Activated CD8-positive, alpha-beta memory T cell treated with anti-CD3 and anti-CD28 coated beads, Interleukin-2, amount 10 ng/mL, durations not matched to agents 7 days and 5 days (primary cell): ENCODE measurements around the gene NUDT6. TPM values are rescaled to one million over a fixed set of nuclear protein-coding genes. Genes with fewer than 3 reads are reported as not detected.

ENCODE experiments used
- ATAC-seq: fragments of 150-1000 bp; cut with Tn5 transposase; one replicate; pipeline ENCODE4 v1.10.0; 2021; ENCODE audit warnings: moderate library complexity
- CTCF ChIA-PET: fragments of 350-600 bp; sonication (Branson Sonifier 250); formaldehyde crosslinking; loops from one replicate; lab custom pipeline; 2021; ENCODE audit warnings: antibody characterized with exemption; lab: Charles Lee
- DNase-seq: peaks from one replicate; pipeline ENCODE4 v3.0.0-alpha.2; 2020
- H3K27ac Mint-ChIP-seq: one replicate; pipeline ENCODE4 v1.8.0; 2021; ENCODE audit warnings: mild to moderate bottlenecking, mixed read lengths
- H3K27me3 Mint-ChIP-seq: one replicate; pipeline ENCODE4 v1.8.0; 2021; ENCODE audit warnings: mixed read lengths
- H3K36me3 Mint-ChIP-seq: one replicate; pipeline ENCODE4 v1.8.0; 2021; ENCODE audit warnings: mild to moderate bottlenecking, mixed read lengths
- H3K4me1 Mint-ChIP-seq: one replicate; pipeline ENCODE4 v1.8.0; 2021; ENCODE audit warnings: mixed read lengths
- H3K4me3 Mint-ChIP-seq: one replicate; pipeline ENCODE4 v1.8.0; 2021; ENCODE audit warnings: mild to moderate bottlenecking, moderate library complexity, mixed read lengths
- H3K9me3 Mint-ChIP-seq: one replicate; pipeline ENCODE4 v1.8.0; 2022; ENCODE audit warnings: low read depth, mixed read lengths
- total RNA-seq, 2 experiments: library from RNA; stranded (reverse); gene quantifications; one replicate each; pipeline ENCODE4 v1.2.3, GENCODE V29; 2021

The NUDT6 gene, protein sequence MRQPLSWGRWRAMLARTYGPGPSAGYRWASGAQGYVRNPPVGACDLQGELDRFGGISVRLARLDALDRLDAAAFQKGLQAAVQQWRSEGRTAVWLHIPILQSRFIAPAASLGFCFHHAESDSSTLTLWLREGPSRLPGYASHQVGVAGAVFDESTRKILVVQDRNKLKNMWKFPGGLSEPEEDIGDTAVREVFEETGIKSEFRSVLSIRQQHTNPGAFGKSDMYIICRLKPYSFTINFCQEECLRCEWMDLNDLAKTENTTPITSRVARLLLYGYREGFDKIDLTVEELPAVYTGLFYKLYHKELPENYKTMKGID
- 10 to 100 TPM; 14.7 to 15.6 TPM for total RNA-seq

GRCh38 chr4:122921971-122922876 lies at the start of gene NUDT6:
NUDT6 (minus strand) TSS chr4:122922597; CDS start chr4:122922572, 25 bp downstream.
- CTCF ChIA-PET = interaction anchor here (0.8 to 4.2 kb wide), 8 partner anchors 8 to 190 kb away, joined by 3 to 19 read pairs (median 4); partner anchors contain the start of gene BBS12
- H3K9me3 Mint-ChIP-seq = no peaks in the 10 kb centered on the region
- H3K4me1 Mint-ChIP-seq = peaks cover 16% of the 10 kb centered on the region
- DNase-seq = peak; percentile 68
- H3K27me3 Mint-ChIP-seq = no peaks in the 10 kb centered on the region
- peaks cover 3% of the 10 kb centered on the region for H3K36me3 Mint-ChIP-seq
- H3K4me3 Mint-ChIP-seq = no peak within 1 kb of the TSS
- ATAC-seq = peak; percentile 50
- H3K27ac Mint-ChIP-seq = peak within 1 kb of the TSS; percentile 99

DNA sequence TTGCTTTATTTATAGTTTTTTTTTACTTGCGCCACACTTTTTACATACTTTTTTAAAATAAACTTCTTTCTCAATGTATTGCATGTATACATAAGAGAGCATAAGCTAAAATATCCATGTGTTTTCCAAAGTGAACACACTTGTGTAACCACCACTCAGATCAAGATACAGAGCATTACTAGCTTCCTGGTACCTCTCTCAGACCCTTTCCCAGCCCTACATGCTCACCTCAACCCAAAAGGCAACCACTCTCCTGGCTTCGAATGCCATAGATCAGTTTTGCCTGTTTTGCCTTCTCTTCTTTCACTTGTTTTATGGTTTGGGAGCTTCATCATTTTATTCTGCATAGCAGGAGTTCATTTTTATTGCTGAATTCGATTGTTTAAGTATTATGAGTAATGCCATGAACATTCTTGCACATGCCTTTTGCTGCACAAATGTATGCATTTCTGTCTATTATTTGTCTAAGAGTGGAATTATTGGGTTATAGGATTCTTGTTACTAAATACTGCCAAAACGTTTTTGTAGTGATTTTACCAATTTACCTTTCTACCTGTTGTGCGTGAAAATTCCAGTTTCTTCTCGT lies 45.9 kb upstream of the NUDT6 start:
- no peak for DNase-seq
- H3K36me3 Mint-ChIP-seq = peaks cover 19% of the 10 kb centered on the region
- CTCF ChIA-PET = no interaction called here
- no peak overlapping the region for H3K27ac Mint-ChIP-seq
- ATAC-seq = no peak
- no peaks in the 10 kb centered on the region for H3K27me3 Mint-ChIP-seq
- no peaks in the 10 kb centered on the region for H3K9me3 Mint-ChIP-seq
- no peak overlapping the region for H3K4me3 Mint-ChIP-seq
- peaks cover 2% of the 10 kb centered on the region for H3K4me1 Mint-ChIP-seq

GRCh38 chr4:122967231-122967630 lies 44.8 kb upstream of the NUDT6 start:
- Mint-ChIP-seq H3K4me1 (peaks cover 9% of the 10 kb centered on the region), H3K9me3 (no peaks in the 10 kb centered on the region), H3K36me3 (peaks cover 25% of the 10 kb centered on the region), H3K4me3 (no peak overlapping the region), H3K27ac (no peak overlapping the region), H3K27me3 (no peaks in the 10 kb centered on the region)
- no peak for ATAC-seq
- CTCF ChIA-PET = no interaction called here
- DNase-seq = no peak

DNA sequence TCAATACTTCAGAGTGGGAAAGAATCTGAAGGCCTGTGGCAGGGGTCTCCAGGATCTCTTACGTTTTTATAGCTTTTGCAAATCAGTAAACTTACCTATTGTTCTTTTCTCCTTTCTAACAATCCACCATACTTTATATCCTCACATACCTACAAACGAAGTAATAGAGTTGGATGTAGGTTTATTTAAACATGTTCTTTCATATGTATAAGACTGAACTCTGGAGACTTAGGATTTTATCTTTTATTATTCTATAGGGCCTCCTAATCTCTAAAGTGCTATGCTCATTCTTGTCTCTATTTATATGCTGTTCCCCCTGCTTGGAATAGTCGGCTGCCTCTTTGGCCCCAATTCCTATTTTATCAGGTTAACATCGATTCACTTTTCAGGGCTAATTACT lies 43.8 kb upstream of the NUDT6 start:
- Mint-ChIP-seq H3K4me1 (peaks cover 9% of the 10 kb centered on the region), H3K4me3 (no peak overlapping the region), H3K27me3 (no peaks in the 10 kb centered on the region), H3K36me3 (peaks cover 27% of the 10 kb centered on the region), H3K9me3 (no peaks in the 10 kb centered on the region), H3K27ac (no peak overlapping the region)
- CTCF ChIA-PET = no interaction called here
- ATAC-seq (no peak), DNase-seq (no peak)

DNA sequence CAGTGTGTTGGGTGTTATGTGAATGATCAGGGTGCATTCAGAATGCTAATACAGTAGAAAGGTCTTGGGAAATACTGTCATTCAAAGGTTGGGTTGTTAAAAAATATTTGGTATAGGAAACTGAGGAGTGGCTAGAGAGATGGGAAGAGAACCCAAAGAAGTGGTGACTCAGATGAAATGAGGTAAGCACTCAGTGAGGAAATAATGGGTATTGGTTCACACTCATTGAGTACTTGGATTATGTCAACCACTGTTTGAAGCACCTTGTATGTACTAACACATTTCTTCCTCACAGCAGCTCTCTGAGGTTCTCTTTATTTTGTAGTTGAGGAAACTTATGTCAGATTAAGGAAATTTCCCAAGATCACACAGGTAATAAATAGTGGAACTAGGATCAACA lies 40.8 kb upstream of the NUDT6 start:
- no peaks in the 10 kb centered on the region for H3K27me3 Mint-ChIP-seq
- peak; percentile 23 for ATAC-seq
- CTCF ChIA-PET = no interaction called here
- H3K9me3 Mint-ChIP-seq = no peaks in the 10 kb centered on the region
- peaks cover 9% of the 10 kb centered on the region for H3K4me1 Mint-ChIP-seq
- no peak overlapping the region for H3K27ac Mint-ChIP-seq
- no peak for DNase-seq
- no peak overlapping the region for H3K4me3 Mint-ChIP-seq
- H3K36me3 Mint-ChIP-seq = peaks cover 29% of the 10 kb centered on the region

DNA sequence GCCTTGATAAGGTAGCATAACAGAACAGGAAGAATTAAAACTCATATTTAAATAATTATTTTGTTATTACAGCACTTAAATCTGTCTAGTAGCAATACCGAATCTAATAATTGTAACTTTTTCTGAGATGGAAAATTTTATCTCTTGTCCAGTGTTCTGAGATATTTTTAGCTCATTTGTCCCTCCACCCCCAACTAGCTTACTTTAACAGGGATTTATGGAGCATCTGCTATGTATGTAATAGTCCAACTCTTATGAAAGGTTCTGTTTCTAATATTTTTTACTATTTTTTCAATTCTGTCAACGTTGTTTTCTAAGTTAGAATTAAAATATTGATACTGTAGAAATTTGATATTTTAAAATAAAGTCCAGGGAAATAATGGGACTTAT lies 38.2 kb upstream of the NUDT6 start:
- Mint-ChIP-seq H3K4me1 (peaks cover 9% of the 10 kb centered on the region), H3K27ac (no peak overlapping the region), H3K36me3 (peaks cover 25% of the 10 kb centered on the region), H3K4me3 (no peak overlapping the region), H3K9me3 (no peaks in the 10 kb centered on the region), H3K27me3 (no peaks in the 10 kb centered on the region)
- ATAC-seq (no peak), DNase-seq (no peak)
- CTCF ChIA-PET = no interaction called here

GRCh38 chr4:122959981-122960610 lies 37.7 kb upstream of the NUDT6 start:
- Mint-ChIP-seq H3K27ac (no peak overlapping the region), H3K27me3 (no peaks in the 10 kb centered on the region), H3K36me3 (peaks cover 23% of the 10 kb centered on the region), H3K4me3 (no peak overlapping the region), H3K4me1 (peaks cover 9% of the 10 kb centered on the region), H3K9me3 (no peaks in the 10 kb centered on the region)
- ATAC-seq = no peak
- DNase-seq = no peak
- CTCF ChIA-PET = no interaction called here

DNA sequence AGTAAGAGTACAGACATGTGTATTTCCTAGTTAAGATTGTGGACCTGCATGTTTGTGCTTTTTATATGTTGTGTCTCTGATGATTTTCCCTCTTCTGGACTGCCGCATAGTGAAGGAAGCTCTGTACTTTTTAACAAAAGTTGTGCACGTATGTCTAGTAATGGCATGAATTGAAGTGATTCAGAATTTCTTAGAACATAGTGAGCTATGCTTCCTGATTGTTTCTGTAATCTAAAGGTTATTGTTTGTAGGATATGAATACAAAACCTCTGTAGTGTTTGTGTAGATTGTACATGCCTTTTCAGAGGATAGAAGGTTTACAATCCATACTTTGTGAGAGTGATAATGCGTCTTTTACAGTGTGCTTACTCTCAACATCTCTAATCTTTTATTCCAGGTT lies 37.0 kb upstream of the NUDT6 start:
- no peaks in the 10 kb centered on the region for H3K27me3 Mint-ChIP-seq
- no peak overlapping the region for H3K4me3 Mint-ChIP-seq
- H3K9me3 Mint-ChIP-seq = no peaks in the 10 kb centered on the region
- ATAC-seq (no peak), DNase-seq (no peak)
- no peak overlapping the region for H3K27ac Mint-ChIP-seq
- H3K4me1 Mint-ChIP-seq = peaks cover 9% of the 10 kb centered on the region
- H3K36me3 Mint-ChIP-seq = peaks cover 25% of the 10 kb centered on the region
- CTCF ChIA-PET = no interaction called here

GRCh38 chr4:122958505-122958904 lies 36.1 kb upstream of the NUDT6 start:
- CTCF ChIA-PET = no interaction called here
- H3K27ac Mint-ChIP-seq = no peak overlapping the region
- DNase-seq = no peak
- H3K27me3 Mint-ChIP-seq = no peaks in the 10 kb centered on the region
- H3K9me3 Mint-ChIP-seq = no peaks in the 10 kb centered on the region
- H3K4me3 Mint-ChIP-seq = no peak overlapping the region
- ATAC-seq = no peak
- H3K4me1 Mint-ChIP-seq = peaks cover 9% of the 10 kb centered on the region
- peaks cover 23% of the 10 kb centered on the region for H3K36me3 Mint-ChIP-seq

DNA sequence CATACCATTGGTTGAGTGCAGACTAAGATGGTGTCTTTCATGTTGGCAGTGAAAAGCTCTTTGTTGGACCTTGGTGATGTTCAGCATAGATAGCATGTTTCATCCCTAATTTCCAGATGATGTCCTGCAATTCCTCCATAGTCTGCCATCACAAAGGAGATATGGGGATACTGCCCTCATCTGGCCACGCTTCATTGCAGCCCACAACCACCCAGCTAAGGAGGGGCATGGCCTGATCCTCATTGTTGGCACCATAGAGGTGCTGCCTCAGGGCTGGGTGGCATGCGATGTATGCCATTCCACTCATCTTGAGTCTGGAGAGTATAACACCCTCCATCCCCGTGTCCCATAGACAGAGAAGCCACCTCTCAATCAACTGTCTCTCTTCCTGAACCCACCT lies 31.5 kb upstream of the NUDT6 start:
- ATAC-seq = no peak
- CTCF ChIA-PET = no interaction called here

DNA sequence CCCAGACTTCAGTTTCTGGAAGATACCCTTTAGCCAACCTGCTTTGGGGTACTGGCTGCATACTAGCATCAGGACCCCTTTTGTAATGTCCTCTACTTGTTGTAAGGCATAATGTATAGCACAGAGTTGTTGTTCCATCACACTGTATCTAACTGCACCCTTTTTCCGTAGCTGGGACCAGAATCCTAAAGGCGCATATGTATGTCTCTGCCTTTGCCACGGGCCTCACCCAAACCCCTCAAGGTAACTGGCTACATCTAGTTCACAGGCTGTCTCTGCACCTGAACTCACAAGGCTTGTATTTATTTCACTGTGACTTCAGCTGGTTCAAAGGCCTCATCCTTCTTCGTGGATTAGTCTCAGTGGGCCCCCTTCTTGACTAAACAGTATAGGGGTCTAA lies 29.6 kb upstream of the NUDT6 start:
- no peak overlapping the region for H3K27ac Mint-ChIP-seq
- no peaks in the 10 kb centered on the region for H3K27me3 Mint-ChIP-seq
- DNase-seq = no peak
- H3K4me1 Mint-ChIP-seq = no peaks in the 10 kb centered on the region
- ATAC-seq = no peak
- H3K9me3 Mint-ChIP-seq = no peaks in the 10 kb centered on the region
- H3K4me3 Mint-ChIP-seq = no peak overlapping the region
- H3K36me3 Mint-ChIP-seq = peaks cover 57% of the 10 kb centered on the region
- CTCF ChIA-PET = no interaction called here

More for the DNA sequence above, 31.5 kb upstream of the NUDT6 start:
- Mint-ChIP-seq H3K9me3 (no peaks in the 10 kb centered on the region), H3K4me1 (no peaks in the 10 kb centered on the region), H3K36me3 (peaks cover 47% of the 10 kb centered on the region), H3K27ac (no peak overlapping the region), H3K4me3 (no peak overlapping the region), H3K27me3 (no peaks in the 10 kb centered on the region)
- no peak for DNase-seq

GRCh38 chr4:122948671-122949070 lies 26.3 kb upstream of the NUDT6 start:
- Mint-ChIP-seq H3K27me3 (no peaks in the 10 kb centered on the region), H3K9me3 (no peaks in the 10 kb centered on the region), H3K4me3 (no peak overlapping the region), H3K36me3 (peaks cover 68% of the 10 kb centered on the region), H3K4me1 (peaks cover 10% of the 10 kb centered on the region), H3K27ac (no peak overlapping the region)
- no peak for DNase-seq
- no peak for ATAC-seq
- CTCF ChIA-PET = no interaction called here

GRCh38 chr4:122946142-122946541 lies 23.7 kb upstream of the NUDT6 start:
- H3K9me3 Mint-ChIP-seq = no peaks in the 10 kb centered on the region
- peaks cover 10% of the 10 kb centered on the region for H3K4me1 Mint-ChIP-seq
- peaks cover 53% of the 10 kb centered on the region for H3K36me3 Mint-ChIP-seq
- ATAC-seq (no peak), DNase-seq (no peak)
- no peaks in the 10 kb centered on the region for H3K27me3 Mint-ChIP-seq
- CTCF ChIA-PET = no interaction called here
- peak overlapping the region; percentile 76 for H3K27ac Mint-ChIP-seq
- no peak overlapping the region for H3K4me3 Mint-ChIP-seq
